Hepatocyte (in vitro differentiated cells): ENCODE measurements around the gene SAA4.
"Not testable (repeated sequence)": the region's sequence is repeated elsewhere in the genome, so short reads cannot be mapped to it uniquely, and the experiment has no call there.

Experiments
- CTCF ChIP-seq: fragments of 200-600 bp; sonication (generic); IDR thresholded peaks from 2 replicates; pipeline ENCODE4 v1.5.1; 2016; ENCODE audit warnings: antibody characterized with exemption, mild to moderate bottlenecking; ENCODE audit not compliant: poor library complexity
- EZH2 ChIP-seq: fragments of 200-600 bp; sonication (generic); IDR thresholded peaks from 2 replicates; pipeline ENCODE4 v1.6.1; 2016; ENCODE audit warnings: antibody characterized with exemption, mild to moderate bottlenecking, borderline replicate concordance
- EZH2phosphoT487 ChIP-seq: fragments of 200-600 bp; sonication (generic); IDR thresholded peaks from one replicate; pipeline ENCODE4 v1.6.1; 2018; ENCODE audit warnings: antibody characterized with exemption, mild to moderate bottlenecking, low read depth, moderate library complexity; ENCODE audit not compliant: unreplicated experiment, severe bottlenecking

DNA sequence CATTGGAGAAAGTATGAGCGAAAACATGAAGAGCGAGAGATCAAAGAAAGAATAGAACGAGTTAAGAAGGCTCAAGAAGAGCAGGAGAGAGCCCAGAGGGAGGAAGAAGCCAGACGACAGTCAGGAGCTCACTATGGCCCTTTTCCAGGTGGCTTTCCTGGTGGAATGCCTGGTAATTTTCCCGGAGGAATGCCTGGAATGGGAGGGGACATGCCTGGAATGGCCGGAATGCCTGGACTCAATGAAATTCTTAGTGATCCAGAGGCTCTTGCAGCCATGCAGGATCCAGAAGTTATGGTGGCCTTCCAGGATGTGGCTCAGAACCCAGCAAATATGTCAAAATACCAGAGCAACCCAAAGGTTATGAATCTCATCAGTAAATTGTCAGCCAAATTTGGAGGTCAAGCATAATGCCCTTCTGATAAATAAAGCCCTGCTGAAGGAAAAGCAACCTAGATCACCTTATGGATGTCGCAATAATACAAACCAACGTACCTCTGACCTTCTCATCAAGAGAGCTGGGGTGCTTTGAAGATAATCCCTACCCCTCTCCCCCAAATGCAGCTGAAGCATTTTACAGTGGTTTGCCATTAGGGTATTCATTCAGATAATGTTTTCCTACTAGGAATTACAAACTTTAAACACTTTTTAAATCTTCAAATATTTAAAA is 26.2 kb upstream of the SAA4 start:
- not testable (repeated sequence) for TF ChIP-seq CTCF, EZH2, EZH2phosphoT487
